Right lobe of liver (tissue), 6 donors: ENCODE data around the gene GNB1L. TPM values are rescaled to one million over a fixed set of nuclear protein-coding genes. Genes with fewer than 3 reads are reported as not detected.
A peak's percentile ranks its signal among the peaks of the same experiment; 100 is the strongest.
"Not testable (repeated sequence)": the region's sequence is repeated elsewhere in the genome, so short reads cannot be mapped to it uniquely, and the experiment has no call there.

Source experiments
- ATAC-seq, 4 donors: fragments of 200-7000 bp; cut with Tn5 transposase; one replicate each; pipeline ENCODE4 v1.9.1; 2020; ENCODE audit warnings: mild to moderate bottlenecking in 4 of 4, moderate library complexity in 4 of 4
- DNase-seq, 3 donors: peaks; one replicate each; pipeline ENCODE4 v3.0.0-alpha.2; 2020
- H3K27ac ChIP-seq, 3 donors: fragments of 200-600 bp; one replicate each; pipeline ENCODE4 v1.8.0; 2022
- H3K27me3 ChIP-seq, 2 donors: fragments of 200-600 bp; one replicate each; pipeline ENCODE4 v1.8.0; 2022
- H3K36me3 ChIP-seq, 4 donors: fragments of 200-600 bp; sonication (generic) in 1 of 4; one replicate each; pipeline versions ENCODE4 v1.5.1 to v1.8.0; 2017 to 2022; ENCODE audit warnings: control low read depth in 1 of 4
- H3K4me1 ChIP-seq, 4 donors: fragments of 200-600 bp; sonication (generic) in 1 of 4; one replicate each; pipeline versions ENCODE4 v1.5.1 to v1.8.0; 2017 to 2022; ENCODE audit warnings: control low read depth in 1 of 4
- H3K4me3 ChIP-seq, 3 donors: fragments of 200-600 bp; one replicate each; pipeline ENCODE4 v1.8.0; 2022
- H3K9me3 ChIP-seq, 4 donors: fragments of 200-600 bp; sonication (generic) in 1 of 4; one replicate each; pipeline versions ENCODE4 v1.5.1 to v1.8.0; 2017 to 2022; ENCODE audit warnings: control low read depth in 1 of 4
- CTCF ChIP-seq, 4 donors: fragments of 200-600 bp in 3 of 4; fragments of 450-650 bp in 1 of 4; IDR thresholded peaks; one replicate each; pipeline versions ENCODE4 v1.5.1 to v1.8.0; 2016 to 2022; ENCODE audit warnings: antibody characterized with exemption in 4 of 4, mild to moderate bottlenecking in 2 of 4
- POLR2A ChIP-seq: fragments of 450-650 bp; IDR thresholded peaks from one replicate; pipeline ENCODE4 v1.6.1; 2017; ENCODE audit warnings: antibody characterized with exemption, mild to moderate bottlenecking
- WGBS: methylation state at CpG from one replicate; pipeline ENCODE4 v1.1.6; 2018; ENCODE audit warnings: low coverage, low lambda C conversion rate; ENCODE audit not compliant: insufficient coverage; ENCODE audit errors: missing lambda C conversion rate; 5-methylcytosine and 5-hydroxymethylcytosine counted together
- intact Hi-C, 2 donors: fragments of 100-400 bp; cut with DNase I; formaldehyde crosslinking; loops; one replicate each; pipeline versions ENCODE4 v1.11.2 to v1.14.1; 2022
- total RNA-seq, 6 experiments: library from RNA; depleted of rRNA in 2 of 6; stranded (reverse); fragments of >200 nt in 2 of 6; fragmentation: NEBNext Ultra II Directional in 3 of 6; extraction: Animal tissue kit (Norgen Biotek cat#: 25700) in 3 of 6; gene quantifications; one replicate each; pipeline versions ENCODE4 v1.1.0 to v1.2.4, GENCODE V29; 2016 to 2023
- donor health status: DM: no; HTN: yes; CAD: no.
- donor health status: DM: no; HTN: no; CAD: no.
- donor health status: DM: no; HTN: no; CAD: no.
- donor health status: DM: no; HTN: yes; CAD: no.
- donor health status: DM: no; HTN: yes; CAD: no.

The GNB1L gene
- total RNA-seq, 6 experiments from 2014 or later = 1.4 to 3.2 (median 2.7) TPM

GRCh38 chr22:19886605-19887255 is 32.1 kb upstream of the GNB1L start:
- 47% methylated on average over 3 of the region's 12 CpGs for WGBS
- no peak for TF ChIP-seq CTCF (IDR thresholded peaks at IDR 0.05)
- no peak for TF ChIP-seq POLR2A
- Histone ChIP-seq H3K4me1 (peaks cover 0 to 2% (median 0%) of the 10 kb centered on the region in 4 donors), H3K4me3 (no peak overlapping the region), H3K9me3 (no peaks in the 10 kb centered on the region), H3K27ac (no peak overlapping the region), H3K27me3 (no peaks in the 10 kb centered on the region), H3K36me3 (no peaks in the 10 kb centered on the region)
- DNase-seq = peak in 2 of 3 donors; percentile 49 to 60
- intact Hi-C loops = no loop called here
- ATAC-seq = peak; percentile 24 to 69 (median 46)

- no peak overlapping the region for H3K27ac ChIP-seq
- peak in 2 of 3 donors; percentile 20 to 48 for DNase-seq
These were observed 31.3 kb upstream of the GNB1L start for GRCh38 chr22:19885841-19886592.

GRCh38 chr22:19884954-19885751 is 30.5 kb upstream of the GNB1L start:
- no peak for TF ChIP-seq POLR2A
- TF ChIP-seq CTCF (IDR thresholded peaks at IDR 0.05) = no peak
- Histone ChIP-seq H3K9me3 (no peaks in the 10 kb centered on the region), H3K4me1 (no peaks in the 10 kb centered on the region), H3K4me3 (no peak overlapping the region), H3K27me3 (no peaks in the 10 kb centered on the region), H3K36me3 (no peaks in the 10 kb centered on the region), H3K27ac (no peak overlapping the region)
- peak in 2 of 3 donors; percentile 17 to 44 for DNase-seq
- intact Hi-C loops = no loop called here
- 84% methylated on average over 5 of the region's 26 CpGs for WGBS
- ATAC-seq = no peak

More at GRCh38 chr22:19885841-19886592, 31.3 kb upstream of the GNB1L start:
- H3K4me3 ChIP-seq = no peak overlapping the region
- ATAC-seq = no peak
- WGBS = 80% methylated on average over 2 of the region's 15 CpGs
- no peaks in the 10 kb centered on the region for H3K9me3 ChIP-seq
- TF ChIP-seq POLR2A (no peak), CTCF (IDR thresholded peaks at IDR 0.05) (no peak)
- intact Hi-C loops = no loop called here
- H3K36me3 ChIP-seq = no peaks in the 10 kb centered on the region
- no peaks in the 10 kb centered on the region for H3K27me3 ChIP-seq
- H3K4me1 ChIP-seq = no peaks in the 10 kb centered on the region

- TF ChIP-seq CTCF (IDR thresholded peaks at IDR 0.05) (no peak), POLR2A (no peak)
- Histone ChIP-seq H3K36me3 (no peaks in the 10 kb centered on the region), H3K9me3 (no peaks in the 10 kb centered on the region), H3K4me1 (no peaks in the 10 kb centered on the region), H3K4me3 (no peak overlapping the region), H3K27me3 (no peaks in the 10 kb centered on the region), H3K27ac (no peak overlapping the region)
- intact Hi-C loops = no loop called here
- DNase-seq (peak in 2 of 3 donors; percentile 14 to 52), ATAC-seq (no peak)
- 73% methylated on average over 2 of the region's 15 CpGs for WGBS
These were observed 29.7 kb upstream of the GNB1L start for GRCh38 chr22:19884161-19884953.

- intact Hi-C loops, H3K27me3 ChIP-seq, H3K4me3 ChIP-seq, DNase-seq, H3K4me1 ChIP-seq, ATAC-seq, H3K9me3 ChIP-seq, H3K36me3 ChIP-seq, H3K27ac ChIP-seq: not testable (repeated sequence)
- 87% methylated on average over 5 of the region's 8 CpGs for WGBS
These were observed 28.8 kb upstream of the GNB1L start for GRCh38 chr22:19883446-19883845.
